BE2C (cell line): ENCODE results near the gene TXNRD2.

Experiments
- DNase-seq: peaks from one replicate; pipeline ENCODE4 v3.0.0-alpha.2; 2020
- H3K27me3 ChIP-seq: fragments of 250-450 bp; sonication (Bioruptor Pico); 2 replicates; pipeline ENCODE4 v1.5.1; 2020; ENCODE audit warnings: mild to moderate bottlenecking
- H3K36me3 ChIP-seq: fragments of 250-450 bp; sonication (Bioruptor Pico); 2 replicates; pipeline ENCODE4 v1.5.1; 2020; ENCODE audit warnings: mild to moderate bottlenecking
- H3K4me1 ChIP-seq: fragments of 250-450 bp; sonication (Bioruptor Pico); 2 replicates; pipeline ENCODE4 v1.5.1; 2020
- H3K4me3 ChIP-seq: 2 replicates; pipeline ENCODE4 v1.5.1; 2011; ENCODE audit warnings: low read depth, low read length
- H3K9me3 ChIP-seq: fragments of 250-450 bp; sonication (Bioruptor Pico); 2 replicates; pipeline ENCODE4 v1.5.1; 2020
- TF ChIP-seq, protein P1 (sequence below): IDR thresholded peaks from 2 replicates; pipeline ENCODE4 v1.5.1; 2012; ENCODE audit warnings: mild to moderate bottlenecking, low read depth, low read length

Gene TXNRD2

DNA sequence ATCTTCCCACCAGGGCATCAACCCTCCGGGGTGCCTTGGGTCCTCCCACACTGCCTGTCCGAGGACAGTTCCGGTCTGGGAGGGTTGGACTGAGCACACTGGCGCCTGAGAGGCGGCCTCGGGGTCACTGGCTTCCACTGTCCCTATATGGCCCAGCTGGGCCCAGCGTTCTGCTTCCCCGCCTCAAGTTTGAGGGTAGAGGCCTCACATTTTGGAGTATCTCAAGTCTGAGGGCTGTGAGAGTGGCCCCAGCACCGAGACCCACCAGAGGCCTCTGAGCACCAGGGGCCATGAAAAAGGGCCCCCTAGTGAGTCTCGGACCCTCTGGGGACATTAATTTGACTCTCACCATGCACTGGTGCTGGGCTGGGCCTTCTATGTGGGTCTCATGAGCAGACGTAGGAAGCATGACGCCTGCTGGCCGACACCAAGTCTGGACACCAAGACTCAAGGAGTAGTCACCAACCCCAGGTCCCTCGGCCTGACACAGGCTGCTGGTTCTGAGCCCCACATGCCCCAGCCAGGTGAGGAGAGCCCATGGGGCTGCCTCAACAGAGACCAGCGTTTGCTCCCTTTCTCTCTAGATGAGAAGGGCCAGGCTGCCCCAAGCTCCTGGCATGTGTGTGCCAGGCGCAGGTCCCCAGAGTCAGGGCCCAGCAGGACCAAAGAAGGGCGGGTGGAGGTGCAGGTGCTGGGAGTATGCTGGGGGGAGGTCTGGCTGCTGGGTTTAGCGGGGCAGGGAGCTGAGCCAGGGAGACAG, 47.5 kb upstream of the TXNRD2 start:
- no peak overlapping the region for H3K4me3 ChIP-seq
- peaks cover 61% of the 10 kb centered on the region for H3K4me1 ChIP-seq
- no peaks in the 10 kb centered on the region for H3K27me3 ChIP-seq
- TF ChIP-seq, protein P1, sequence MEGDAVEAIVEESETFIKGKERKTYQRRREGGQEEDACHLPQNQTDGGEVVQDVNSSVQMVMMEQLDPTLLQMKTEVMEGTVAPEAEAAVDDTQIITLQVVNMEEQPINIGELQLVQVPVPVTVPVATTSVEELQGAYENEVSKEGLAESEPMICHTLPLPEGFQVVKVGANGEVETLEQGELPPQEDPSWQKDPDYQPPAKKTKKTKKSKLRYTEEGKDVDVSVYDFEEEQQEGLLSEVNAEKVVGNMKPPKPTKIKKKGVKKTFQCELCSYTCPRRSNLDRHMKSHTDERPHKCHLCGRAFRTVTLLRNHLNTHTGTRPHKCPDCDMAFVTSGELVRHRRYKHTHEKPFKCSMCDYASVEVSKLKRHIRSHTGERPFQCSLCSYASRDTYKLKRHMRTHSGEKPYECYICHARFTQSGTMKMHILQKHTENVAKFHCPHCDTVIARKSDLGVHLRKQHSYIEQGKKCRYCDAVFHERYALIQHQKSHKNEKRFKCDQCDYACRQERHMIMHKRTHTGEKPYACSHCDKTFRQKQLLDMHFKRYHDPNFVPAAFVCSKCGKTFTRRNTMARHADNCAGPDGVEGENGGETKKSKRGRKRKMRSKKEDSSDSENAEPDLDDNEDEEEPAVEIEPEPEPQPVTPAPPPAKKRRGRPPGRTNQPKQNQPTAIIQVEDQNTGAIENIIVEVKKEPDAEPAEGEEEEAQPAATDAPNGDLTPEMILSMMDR, result no peak
- H3K36me3 ChIP-seq, result peaks cover 15% of the 10 kb centered on the region
- no peak for DNase-seq
- H3K9me3 ChIP-seq, result no peaks in the 10 kb centered on the region

DNA sequence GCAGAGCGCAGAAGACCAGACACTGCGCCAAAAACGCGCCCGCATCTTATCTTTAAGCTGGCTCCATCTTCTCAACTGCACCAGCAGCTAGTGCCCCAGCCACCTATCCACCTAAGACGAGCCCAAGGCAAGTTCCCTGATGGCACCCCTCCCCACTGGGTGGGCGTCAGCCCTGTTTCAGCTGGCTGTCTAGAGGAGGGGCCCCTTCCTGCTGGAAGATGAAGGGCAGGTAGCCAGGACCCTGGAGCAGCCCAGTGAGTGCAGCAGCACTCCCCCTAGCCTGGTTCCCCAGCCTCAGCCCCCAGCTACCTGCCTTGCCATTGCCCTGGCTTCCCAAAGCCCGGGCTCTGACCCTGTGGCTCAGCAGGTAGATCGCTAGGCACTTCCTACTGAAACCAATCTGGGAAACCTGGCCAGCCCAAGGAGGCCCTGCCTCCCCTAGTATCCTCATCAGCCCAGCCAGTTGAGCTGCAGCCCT, 46.8 kb upstream of the TXNRD2 start:
- Histone ChIP-seq H3K9me3 (no peaks in the 10 kb centered on the region), H3K4me1 (peaks cover 69% of the 10 kb centered on the region), H3K36me3 (peaks cover 20% of the 10 kb centered on the region), H3K4me3 (no peak overlapping the region), H3K27me3 (no peaks in the 10 kb centered on the region)
- DNase-seq, result no peak
- TF ChIP-seq, protein P1, result no peak

DNA sequence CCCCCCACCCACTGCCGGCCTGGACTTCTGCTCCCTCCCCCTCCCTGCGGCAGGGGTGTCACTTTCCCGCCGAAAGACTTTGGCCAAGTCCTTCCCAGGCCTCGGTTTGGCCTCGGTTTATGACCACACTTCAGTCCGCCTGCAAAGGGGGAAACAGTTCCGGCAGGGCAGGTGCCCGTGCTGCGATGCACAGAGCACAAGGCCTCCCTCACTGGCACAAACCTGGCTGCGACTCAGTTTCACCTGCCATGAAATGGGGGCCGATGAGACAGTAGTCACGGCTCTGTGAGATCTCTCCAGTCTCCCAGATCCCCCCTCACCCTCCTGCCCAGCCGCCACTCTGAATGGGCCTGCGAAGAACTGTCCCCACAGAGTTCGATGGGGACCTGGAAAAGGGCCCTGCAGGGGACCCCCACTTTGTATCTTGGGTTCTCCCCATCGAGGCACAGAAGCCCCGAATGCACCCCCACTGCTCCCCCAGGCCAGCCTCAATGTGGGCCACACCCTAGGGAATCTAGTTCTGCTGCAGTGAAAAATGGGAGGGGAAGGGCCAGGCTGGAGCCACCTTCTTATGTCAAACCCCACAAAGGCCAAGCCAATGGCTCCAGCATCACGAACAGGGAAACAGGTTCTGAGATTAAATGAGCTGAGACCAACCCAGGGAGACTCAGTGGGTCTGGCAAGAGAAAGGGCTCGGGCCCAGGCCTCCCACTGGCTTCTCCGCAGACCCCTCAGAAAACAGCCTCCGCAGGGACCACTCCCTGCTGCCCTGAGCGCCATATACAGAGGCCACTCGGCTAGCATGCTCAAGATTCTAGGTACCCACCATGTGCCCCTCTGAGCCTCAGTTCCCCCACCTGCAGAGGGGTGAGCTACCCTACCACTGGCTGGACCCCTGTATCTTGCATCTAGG, 46.0 kb upstream of the TXNRD2 start:
- TF ChIP-seq, protein P1, result no peak

DNA sequence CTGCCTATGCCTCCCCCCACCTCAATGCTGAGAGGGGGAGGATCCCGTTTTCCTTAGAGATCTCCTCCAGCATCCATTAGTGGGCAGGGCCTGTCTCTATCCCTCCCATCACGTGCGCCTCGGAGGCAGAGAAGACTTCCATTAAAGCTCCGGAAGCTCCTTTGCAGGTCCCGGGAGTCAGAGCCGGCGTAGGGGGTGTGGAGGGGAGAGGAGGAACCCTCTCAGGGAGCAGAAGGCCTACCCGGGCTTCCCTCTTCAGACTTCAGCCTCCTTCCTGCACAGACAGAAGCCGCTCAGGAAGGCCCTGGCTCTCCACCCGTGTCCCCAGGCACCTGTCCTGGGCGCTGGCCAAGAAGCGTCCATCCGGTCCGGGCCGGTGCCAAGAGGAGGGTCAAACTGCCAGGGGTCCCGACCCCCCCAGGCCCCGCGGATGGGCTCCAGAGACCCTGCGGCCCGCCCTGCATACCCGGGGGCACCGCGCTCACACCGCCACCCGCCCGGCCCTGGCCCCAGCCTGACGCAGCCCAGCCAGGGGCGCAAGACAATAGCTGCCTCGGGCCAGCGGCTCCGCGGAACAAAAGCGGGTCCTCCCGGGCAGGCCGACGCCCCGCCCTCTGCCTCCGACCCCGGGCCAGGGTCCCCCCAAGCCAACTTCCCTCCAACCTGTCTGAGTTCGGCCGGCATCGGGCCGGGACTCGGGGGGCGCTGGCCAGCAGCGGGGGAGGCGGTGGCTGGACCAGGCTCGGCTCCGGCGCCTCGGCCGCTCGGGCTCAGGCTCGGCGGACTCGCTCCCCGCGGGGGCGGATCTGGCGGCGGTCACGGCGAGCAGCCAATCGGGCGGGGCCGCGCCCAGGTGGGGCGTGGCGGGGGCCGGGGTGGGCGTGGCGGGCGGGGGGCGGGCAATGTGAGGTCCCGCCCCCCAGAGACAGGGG, 45.1 kb upstream of the TXNRD2 start:
- DNase-seq, result peak; percentile 91
- Histone ChIP-seq H3K4me1 (peaks cover 55% of the 10 kb centered on the region), H3K27me3 (no peaks in the 10 kb centered on the region), H3K36me3 (peaks cover 37% of the 10 kb centered on the region), H3K4me3 (peak overlapping the region; percentile 83), H3K9me3 (no peaks in the 10 kb centered on the region)
- TF ChIP-seq, protein P1, result no peak

More for the DNA sequence above, 46.0 kb upstream of the TXNRD2 start:
- DNase-seq, result peak; percentile 12
- peaks cover 27% of the 10 kb centered on the region for H3K36me3 ChIP-seq
- H3K4me3 ChIP-seq, result no peak overlapping the region
- peaks cover 65% of the 10 kb centered on the region for H3K4me1 ChIP-seq
- no peaks in the 10 kb centered on the region for H3K27me3 ChIP-seq
- no peaks in the 10 kb centered on the region for H3K9me3 ChIP-seq

DNA sequence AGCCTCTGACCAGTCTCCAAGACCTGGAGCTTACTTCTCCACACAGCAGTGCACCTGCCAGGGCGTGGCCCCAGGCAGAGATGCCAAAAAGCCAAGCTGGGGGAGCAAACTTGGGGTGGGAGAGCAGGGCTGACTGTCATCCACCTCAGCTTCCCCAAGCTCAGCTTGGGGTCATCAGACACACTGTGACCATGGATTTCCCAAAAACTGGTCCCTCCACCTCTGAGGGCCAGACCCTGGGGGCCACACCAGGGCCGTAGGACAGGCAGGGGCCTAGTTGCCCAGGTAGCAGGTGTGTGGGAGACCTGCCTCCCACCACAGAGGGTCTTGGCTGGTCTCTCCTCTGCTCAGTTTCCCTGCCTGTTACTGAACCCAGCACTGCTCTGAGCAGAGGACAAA, 44.4 kb upstream of the TXNRD2 start:
- peaks cover 44% of the 10 kb centered on the region for H3K36me3 ChIP-seq
- no peaks in the 10 kb centered on the region for H3K27me3 ChIP-seq
- H3K4me3 ChIP-seq, result peak overlapping the region; percentile 83
- peaks cover 48% of the 10 kb centered on the region for H3K4me1 ChIP-seq
- TF ChIP-seq, protein P1, result no peak
- no peaks in the 10 kb centered on the region for H3K9me3 ChIP-seq
- DNase-seq, result no peak
